ENCODE data around the gene CHML.

CHML gene

GRCh38 chr1:241644259-241644658 lies 4.1 kb upstream of the CHML start:
- Histone ChIP-seq H3F3A (ENCODE audit: insufficient read depth) (peaks cover 6% of the 10 kb centered on the region; the same call in 1 of the 2 replicates), H3K9me3 (ENCODE audit: insufficient read depth, low read length) (no peaks in the 10 kb centered on the region), H4K20me1 (ENCODE audit: low read depth, low read length) (no peaks in the 10 kb centered on the region), H3K27me3 (ENCODE audit: low read length) (no peaks in the 10 kb centered on the region), H3K27ac (ENCODE audit: low read depth, low read length) (no peak overlapping the region), H3K4me2 (ENCODE audit: low read depth, low read length, poor library complexity, severe bottlenecking) (no peak overlapping the region), H3K36me3 (ENCODE audit: low read length) (no peaks in the 10 kb centered on the region), H3K4me3 (ENCODE audit: insufficient read depth, low read length, poor library complexity, severe bottlenecking) (no peak overlapping the region), H2AFZ (ENCODE audit: low read depth, low read length, severe bottlenecking) (no peak overlapping the region), H3K9ac (ENCODE audit: low read length) (no peak overlapping the region), H3K9me2 (replicated peaks; ENCODE audit: insufficient read depth, low read length) (no peaks in the 10 kb centered on the region), H3K79me2 (ENCODE audit: insufficient read depth, low read length) (no peaks in the 10 kb centered on the region)
- TF ChIP-seq CTCF (IDR thresholded peaks at IDR 0.05; ENCODE audit: insufficient read depth, low read length, poor library complexity, severe bottlenecking) (no peak), EZH2phosphoT487 (conservative IDR thresholded peaks at IDR 0.05; ENCODE audit: low read length) (no peak)

GRCh38 chr1:241642593-241642944 lies 2.4 kb upstream of the CHML start:
- Histone ChIP-seq H3K9me2 (replicated peaks; ENCODE audit: insufficient read depth, low read length) (no peaks in the 10 kb centered on the region), H3K9me3 (ENCODE audit: insufficient read depth, low read length) (no peaks in the 10 kb centered on the region), H3K9ac (ENCODE audit: low read length) (no peak overlapping the region), H3K4me2 (ENCODE audit: low read depth, low read length, poor library complexity, severe bottlenecking) (no peak overlapping the region), H3K79me2 (ENCODE audit: insufficient read depth, low read length) (no peaks in the 10 kb centered on the region), H3K4me3 (ENCODE audit: insufficient read depth, low read length, poor library complexity, severe bottlenecking) (no peak overlapping the region), H2AFZ (ENCODE audit: low read depth, low read length, severe bottlenecking) (no peak overlapping the region), H3K27ac (ENCODE audit: low read depth, low read length) (no peak overlapping the region), H4K20me1 (ENCODE audit: low read depth, low read length) (no peaks in the 10 kb centered on the region), H3K27me3 (ENCODE audit: low read length) (no peaks in the 10 kb centered on the region), H3K36me3 (ENCODE audit: low read length) (no peaks in the 10 kb centered on the region), H3F3A (ENCODE audit: insufficient read depth) (peaks cover 6% of the 10 kb centered on the region; the same call in 1 of the 2 replicates)
- no peak for TF ChIP-seq CTCF (IDR thresholded peaks at IDR 0.05; ENCODE audit: insufficient read depth, low read length, poor library complexity, severe bottlenecking)
- TF ChIP-seq EZH2phosphoT487 (conservative IDR thresholded peaks at IDR 0.05; ENCODE audit: low read length): no peak

- no peak overlapping the region for H2AFZ ChIP-seq (ENCODE audit: low read depth, low read length, severe bottlenecking)
Observed at GRCh38 chr1:241641773-241642592, 1.8 kb upstream of the CHML start.

More at GRCh38 chr1:241641773-241642592, 1.8 kb upstream of the CHML start:
- Histone ChIP-seq H3K4me2 (ENCODE audit: low read depth, low read length, poor library complexity, severe bottlenecking) (no peak overlapping the region), H3K9me2 (replicated peaks; ENCODE audit: insufficient read depth, low read length) (no peaks in the 10 kb centered on the region), H4K20me1 (ENCODE audit: low read depth, low read length) (no peaks in the 10 kb centered on the region), H3K27ac (ENCODE audit: low read depth, low read length) (no peak overlapping the region), H3K27me3 (ENCODE audit: low read length) (no peaks in the 10 kb centered on the region), H3K9ac (ENCODE audit: low read length) (no peak overlapping the region), H3K79me2 (ENCODE audit: insufficient read depth, low read length) (no peaks in the 10 kb centered on the region), H3F3A (ENCODE audit: insufficient read depth) (peaks cover 6% of the 10 kb centered on the region; the same call in 1 of the 2 replicates), H3K36me3 (ENCODE audit: low read length) (no peaks in the 10 kb centered on the region), H3K4me3 (ENCODE audit: insufficient read depth, low read length, poor library complexity, severe bottlenecking) (no peak overlapping the region), H3K9me3 (ENCODE audit: insufficient read depth, low read length) (no peaks in the 10 kb centered on the region)
- TF ChIP-seq CTCF (IDR thresholded peaks at IDR 0.05; ENCODE audit: insufficient read depth, low read length, poor library complexity, severe bottlenecking): no peak
- no peak for TF ChIP-seq EZH2phosphoT487 (conservative IDR thresholded peaks at IDR 0.05; ENCODE audit: low read length)
